IMR-90 (cell line): ENCODE measurements around the gene SCCPDH.

ENCODE experiments used
- CEBPB ChIP-seq: IDR thresholded peaks from 2 replicates; pipeline ENCODE4 v1.6.1; 2012; ENCODE audit warnings: low read depth, low read length, improper control_type of control experiment
- MXI1 ChIP-seq: IDR thresholded peaks from 2 replicates; pipeline ENCODE4 v1.6.1; 2012; ENCODE audit warnings: low read depth, mild to moderate bottlenecking, low read length, moderate library complexity, borderline replicate concordance
- NFE2L2 ChIP-seq: fragments of 150-350 bp; IDR thresholded peaks from 2 replicates; pipeline ENCODE4 v1.6.1; 2016; ENCODE audit warnings: low read depth, mild to moderate bottlenecking, low read length
- POLR2A ChIP-seq: IDR thresholded peaks from 2 replicates; pipeline ENCODE4 v1.6.1; 2012; ENCODE audit warnings: mild to moderate bottlenecking, low read depth, low read length
- RCOR1 ChIP-seq: IDR thresholded peaks from 2 replicates; pipeline ENCODE4 v1.6.1; 2012; ENCODE audit warnings: mild to moderate bottlenecking, low read length, improper control_type of control experiment; ENCODE audit not compliant: insufficient replicate concordance
- SMC3 ChIP-seq: fragments of 150-350 bp; IDR thresholded peaks from 2 replicates; pipeline ENCODE4 v1.6.1; 2016; ENCODE audit warnings: low read depth, mild to moderate bottlenecking, antibody characterized with exemption, low read length, moderate library complexity
- TF ChIP-seq, protein P1 (sequence below): conservative IDR thresholded peaks from 2 replicates; pipeline ENCODE4 v1.5.1; 2012; ENCODE audit warnings: mild to moderate bottlenecking, low read depth, low read length, improper control_type of control experiment
- TF ChIP-seq, protein P2 (sequence below): fragments of 150-350 bp; IDR thresholded peaks from 2 replicates; pipeline ENCODE4 v1.6.1; 2017; ENCODE audit warnings: mild to moderate bottlenecking, antibody characterized with exemption, low read length, low read depth

DNA sequence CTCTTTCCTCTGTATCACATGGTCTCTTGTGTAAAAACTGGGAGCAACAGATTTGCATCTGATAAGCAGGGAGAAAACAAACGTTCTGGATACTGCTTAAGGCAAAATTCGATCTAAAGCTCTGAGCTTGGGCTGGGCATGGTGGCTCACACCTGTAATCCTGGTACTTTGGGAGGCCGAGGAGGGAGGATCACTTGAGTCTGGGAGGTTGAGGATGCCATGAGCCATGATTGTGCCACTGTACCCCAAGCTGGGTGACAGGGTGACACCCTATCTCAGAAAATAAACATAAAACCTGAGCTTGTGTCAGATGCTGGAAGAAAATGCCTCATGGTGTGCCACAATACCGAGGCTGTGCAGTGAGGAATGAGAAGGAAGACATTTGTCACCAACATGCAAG lies 73.9 kb downstream of the SCCPDH start:
- TF ChIP-seq, protein P1, sequence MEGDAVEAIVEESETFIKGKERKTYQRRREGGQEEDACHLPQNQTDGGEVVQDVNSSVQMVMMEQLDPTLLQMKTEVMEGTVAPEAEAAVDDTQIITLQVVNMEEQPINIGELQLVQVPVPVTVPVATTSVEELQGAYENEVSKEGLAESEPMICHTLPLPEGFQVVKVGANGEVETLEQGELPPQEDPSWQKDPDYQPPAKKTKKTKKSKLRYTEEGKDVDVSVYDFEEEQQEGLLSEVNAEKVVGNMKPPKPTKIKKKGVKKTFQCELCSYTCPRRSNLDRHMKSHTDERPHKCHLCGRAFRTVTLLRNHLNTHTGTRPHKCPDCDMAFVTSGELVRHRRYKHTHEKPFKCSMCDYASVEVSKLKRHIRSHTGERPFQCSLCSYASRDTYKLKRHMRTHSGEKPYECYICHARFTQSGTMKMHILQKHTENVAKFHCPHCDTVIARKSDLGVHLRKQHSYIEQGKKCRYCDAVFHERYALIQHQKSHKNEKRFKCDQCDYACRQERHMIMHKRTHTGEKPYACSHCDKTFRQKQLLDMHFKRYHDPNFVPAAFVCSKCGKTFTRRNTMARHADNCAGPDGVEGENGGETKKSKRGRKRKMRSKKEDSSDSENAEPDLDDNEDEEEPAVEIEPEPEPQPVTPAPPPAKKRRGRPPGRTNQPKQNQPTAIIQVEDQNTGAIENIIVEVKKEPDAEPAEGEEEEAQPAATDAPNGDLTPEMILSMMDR, result no peak
- TF ChIP-seq POLR2A (no peak), NFE2L2 (no peak), RCOR1 (no peak), MXI1 (no peak), SMC3 (no peak), CEBPB (no peak)
- TF ChIP-seq, protein P2, sequence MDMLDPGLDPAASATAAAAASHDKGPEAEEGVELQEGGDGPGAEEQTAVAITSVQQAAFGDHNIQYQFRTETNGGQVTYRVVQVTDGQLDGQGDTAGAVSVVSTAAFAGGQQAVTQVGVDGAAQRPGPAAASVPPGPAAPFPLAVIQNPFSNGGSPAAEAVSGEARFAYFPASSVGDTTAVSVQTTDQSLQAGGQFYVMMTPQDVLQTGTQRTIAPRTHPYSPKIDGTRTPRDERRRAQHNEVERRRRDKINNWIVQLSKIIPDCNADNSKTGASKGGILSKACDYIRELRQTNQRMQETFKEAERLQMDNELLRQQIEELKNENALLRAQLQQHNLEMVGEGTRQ, result no peak
